ENCODE results near the gene HMCN1. TPM values are rescaled to one million over a fixed set of nuclear protein-coding genes. Genes with fewer than 3 reads are reported as not detected.

Gene HMCN1
- total RNA-seq, 1 donor from 2014 or later = 1.6 TPM

DNA sequence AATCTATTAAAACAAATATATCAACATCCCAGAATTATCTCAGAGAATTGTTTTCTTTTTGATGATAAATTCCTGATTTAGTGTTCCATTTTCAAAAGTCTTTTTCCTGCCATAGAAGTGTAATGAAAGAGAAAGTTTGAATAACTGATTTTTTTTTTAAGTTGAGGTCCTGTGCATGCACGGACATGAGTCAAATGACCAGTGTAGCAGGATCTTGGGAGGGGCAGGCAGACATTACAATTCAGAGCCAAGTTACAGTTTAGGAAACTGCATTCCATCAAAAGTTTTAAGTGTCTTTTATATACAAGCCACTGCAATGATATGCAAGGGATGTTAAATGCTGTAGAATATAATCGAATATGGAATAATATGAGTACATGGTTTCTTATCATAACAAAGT, 227.5 kb downstream of the HMCN1 start:
- H3K4me3 ChIP-seq (ENCODE audit: low read depth, low read length) = no peak overlapping the region
- no peak for TF ChIP-seq CTCF (conservative IDR thresholded peaks at IDR 0.05; ENCODE audit: low read depth, low read length)
- no peak for DNase-seq (ENCODE audit: low read depth)

- no peak for TF ChIP-seq CTCF (conservative IDR thresholded peaks at IDR 0.05; ENCODE audit: low read depth, low read length)
- H3K4me3 ChIP-seq (ENCODE audit: low read depth, low read length) = no peak overlapping the region
- DNase-seq (ENCODE audit: low read depth) = no peak
Measured at GRCh38 chr1:185964946-185965345, 230.8 kb downstream of the HMCN1 start.

- no peak for TF ChIP-seq CTCF (conservative IDR thresholded peaks at IDR 0.05; ENCODE audit: low read depth, low read length)
- no peak overlapping the region for H3K4me3 ChIP-seq (ENCODE audit: low read depth, low read length)
- DNase-seq (ENCODE audit: low read depth) = no peak
Measured at GRCh38 chr1:185965870-185966269, 231.7 kb downstream of the HMCN1 start.

DNA sequence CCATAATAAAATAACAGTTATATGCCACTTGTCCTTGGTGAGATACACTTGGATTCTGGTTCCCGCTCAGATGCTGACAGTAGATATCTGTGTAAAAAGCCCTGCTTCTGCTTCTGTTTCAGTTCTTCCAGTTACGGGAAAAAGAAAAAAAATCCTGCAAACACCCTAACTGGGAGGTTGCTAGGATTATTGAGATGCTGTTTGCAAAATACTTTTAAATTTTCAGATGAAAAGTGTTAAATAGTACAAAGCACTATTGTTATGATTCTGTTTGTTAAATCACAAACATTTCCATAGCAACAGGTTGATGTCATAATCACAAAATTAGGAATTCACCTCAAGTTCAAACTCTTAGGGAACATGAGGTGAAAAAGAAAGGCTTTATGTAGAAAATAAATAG, 232.3 kb downstream of the HMCN1 start:
- no peak overlapping the region for H3K4me3 ChIP-seq (ENCODE audit: low read depth, low read length)
- DNase-seq (ENCODE audit: low read depth) = no peak
- TF ChIP-seq CTCF (conservative IDR thresholded peaks at IDR 0.05; ENCODE audit: low read depth, low read length) = no peak

GRCh38 chr1:185969028-185969427, 234.8 kb downstream of the HMCN1 start:
- DNase-seq (ENCODE audit: low read depth) = no peak
- no peak for TF ChIP-seq CTCF (conservative IDR thresholded peaks at IDR 0.05; ENCODE audit: low read depth, low read length)
- H3K4me3 ChIP-seq (ENCODE audit: low read depth, low read length) = no peak overlapping the region

DNA sequence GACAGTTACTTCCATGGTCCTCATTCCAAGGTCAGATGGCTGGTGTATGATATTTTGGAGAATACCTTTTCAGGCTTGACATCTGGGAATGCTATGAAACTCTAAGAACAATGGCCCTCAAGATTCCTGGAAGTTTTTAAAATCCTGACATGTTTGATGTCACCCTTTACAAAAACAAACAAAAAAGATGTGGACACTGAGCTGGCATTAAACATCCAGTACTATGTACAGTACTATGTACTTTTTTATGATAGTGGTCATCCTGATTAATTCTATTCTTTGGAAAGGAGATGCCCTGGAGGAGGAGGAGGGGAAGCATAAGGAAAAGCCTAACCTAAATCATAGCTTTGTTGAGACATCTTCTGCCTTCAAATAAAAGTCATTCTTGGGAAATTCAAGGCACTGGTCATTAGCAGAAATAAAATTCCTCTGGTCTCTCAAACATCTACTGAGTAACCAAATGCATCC, 235.4 kb downstream of the HMCN1 start:
- TF ChIP-seq CTCF (conservative IDR thresholded peaks at IDR 0.05; ENCODE audit: low read depth, low read length) = no peak
- no peak overlapping the region for H3K4me3 ChIP-seq (ENCODE audit: low read depth, low read length)
- DNase-seq (ENCODE audit: low read depth) = no peak

DNA sequence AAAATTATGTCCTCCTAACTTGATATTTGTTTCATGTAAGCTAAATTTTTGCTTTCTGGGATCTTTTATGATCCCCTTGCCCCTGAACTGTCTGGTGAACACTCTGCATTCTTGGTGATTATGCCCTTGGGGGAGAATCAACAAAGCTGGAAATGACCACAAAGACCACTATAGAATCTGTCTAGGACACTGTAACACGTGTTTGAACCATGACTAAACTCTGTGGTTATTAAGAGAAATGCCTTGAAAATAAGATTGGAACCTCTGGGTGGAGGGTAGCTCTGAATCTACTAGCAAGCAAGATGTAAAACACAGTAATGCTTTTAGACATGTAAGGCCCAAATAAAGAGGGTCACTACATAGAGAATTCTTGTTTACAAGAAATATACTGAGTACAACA, 237.5 kb downstream of the HMCN1 start:
- DNase-seq (ENCODE audit: low read depth) = no peak
- no peak overlapping the region for H3K4me3 ChIP-seq (ENCODE audit: low read depth, low read length)
- no peak for TF ChIP-seq CTCF (conservative IDR thresholded peaks at IDR 0.05; ENCODE audit: low read depth, low read length)

Measured in epithelial cell of proximal tubule (primary cell).